Progenitor cell of endocrine pancreas (in vitro differentiated cells): ENCODE data around the gene CPB2. TPM values are rescaled to one million over a fixed set of nuclear protein-coding genes. Genes with fewer than 3 reads are reported as not detected.

Experiments
- DNase-seq: peaks from one replicate; pipeline ENCODE4 v3.0.0; 2021; ENCODE audit warnings: low spot score; ENCODE audit not compliant: unreplicated experiment
- H3K27ac Mint-ChIP-seq: 2 replicates; pipeline ENCODE4 v1.8.0; 2021; ENCODE audit warnings: mild to moderate bottlenecking, moderate library complexity, mixed read lengths
- H3K27me3 Mint-ChIP-seq: 2 replicates; pipeline ENCODE4 v1.8.0; 2021; ENCODE audit warnings: mixed read lengths
- H3K36me3 Mint-ChIP-seq: 2 replicates; pipeline ENCODE4 v1.8.0; 2022; ENCODE audit warnings: mixed read lengths; ENCODE audit not compliant: insufficient read depth
- H3K4me1 Mint-ChIP-seq: 2 replicates; pipeline ENCODE4 v1.8.0; 2021; ENCODE audit warnings: low read depth, mixed read lengths
- H3K4me3 Mint-ChIP-seq: 2 replicates; pipeline ENCODE4 v1.8.0; 2021; ENCODE audit warnings: low read depth, mild to moderate bottlenecking, moderate library complexity, mixed read lengths
- H3K9me3 Mint-ChIP-seq: 2 replicates; pipeline ENCODE4 v1.8.0; 2021; ENCODE audit warnings: low read depth, mixed read lengths
- CTCF ChIP-seq: fragments of 200-600 bp; sonication (generic); IDR thresholded peaks from one replicate; pipeline ENCODE4 v1.5.0; 2021; ENCODE audit warnings: antibody characterized with exemption, mild to moderate bottlenecking; ENCODE audit not compliant: unreplicated experiment
- total RNA-seq: library from RNA; stranded (reverse); gene quantifications from 2 replicates; pipeline ENCODE4 v1.2.1, GENCODE V29; 2021

The CPB2 gene
- total RNA-seq, 1 donor from 2014 or later: not detected

DNA sequence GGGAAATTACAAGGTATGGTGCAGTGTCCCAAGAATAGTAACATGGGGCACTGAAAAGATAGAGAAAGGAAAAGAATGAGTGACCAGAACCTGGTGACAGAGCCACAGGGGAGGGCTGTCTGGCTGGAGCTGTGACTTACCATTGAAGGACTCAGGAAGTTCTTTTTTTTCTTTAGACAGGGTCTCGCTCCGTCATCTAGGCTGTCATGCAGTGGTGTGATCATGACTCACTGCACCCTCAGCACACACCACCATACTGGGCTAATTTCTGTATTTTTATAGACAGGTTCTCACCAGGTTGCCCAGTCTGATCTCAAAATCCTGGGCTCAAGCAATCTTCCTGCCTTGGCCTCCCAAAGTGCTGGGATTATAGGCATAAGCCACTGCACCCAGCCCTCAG is 8.8 kb upstream of the CPB2 start:
- Mint-ChIP-seq H3K27me3 (peaks cover 7% of the 10 kb centered on the region), H3K36me3 (no peaks in the 10 kb centered on the region), H3K4me1 (peaks cover 4% of the 10 kb centered on the region), H3K27ac (no peak overlapping the region), H3K4me3 (no peak overlapping the region), H3K9me3 (no peaks in the 10 kb centered on the region)
- TF ChIP-seq CTCF: no peak
- DNase-seq: no peak

DNA sequence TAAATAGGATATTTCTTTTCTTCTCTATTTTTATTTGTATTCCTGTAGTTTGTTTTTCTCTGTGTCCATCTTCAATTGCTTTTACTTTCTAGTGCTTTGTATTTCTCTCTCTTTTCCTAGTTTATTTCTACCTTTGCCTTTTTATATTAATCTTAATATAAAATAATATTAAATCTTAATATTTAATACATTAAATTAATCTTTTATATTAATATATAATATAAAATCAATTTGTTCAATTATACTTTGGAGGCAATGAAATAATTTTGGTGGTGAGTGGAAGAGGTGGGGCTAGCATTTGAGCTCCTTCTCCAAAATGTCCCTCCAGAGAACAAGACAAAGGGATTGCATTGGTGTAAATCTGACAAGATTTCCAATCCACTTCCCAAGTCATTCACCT is 6.3 kb upstream of the CPB2 start:
- H3K9me3 Mint-ChIP-seq: no peaks in the 10 kb centered on the region
- peaks cover 7% of the 10 kb centered on the region for H3K27me3 Mint-ChIP-seq
- peaks cover 12% of the 10 kb centered on the region for H3K4me1 Mint-ChIP-seq
- no peak for TF ChIP-seq CTCF
- no peaks in the 10 kb centered on the region for H3K36me3 Mint-ChIP-seq
- DNase-seq: no peak
- H3K4me3 Mint-ChIP-seq: no peak overlapping the region
- H3K27ac Mint-ChIP-seq: no peak overlapping the region

- no peak for TF ChIP-seq CTCF
- Mint-ChIP-seq H3K27ac (no peak overlapping the region), H3K4me1 (peaks cover 18% of the 10 kb centered on the region), H3K36me3 (no peaks in the 10 kb centered on the region), H3K9me3 (no peaks in the 10 kb centered on the region), H3K4me3 (no peak overlapping the region), H3K27me3 (peaks cover 7% of the 10 kb centered on the region)
- no peak for DNase-seq
Observed at GRCh38 chr13:46109451-46109850, 4.6 kb upstream of the CPB2 start.

DNA sequence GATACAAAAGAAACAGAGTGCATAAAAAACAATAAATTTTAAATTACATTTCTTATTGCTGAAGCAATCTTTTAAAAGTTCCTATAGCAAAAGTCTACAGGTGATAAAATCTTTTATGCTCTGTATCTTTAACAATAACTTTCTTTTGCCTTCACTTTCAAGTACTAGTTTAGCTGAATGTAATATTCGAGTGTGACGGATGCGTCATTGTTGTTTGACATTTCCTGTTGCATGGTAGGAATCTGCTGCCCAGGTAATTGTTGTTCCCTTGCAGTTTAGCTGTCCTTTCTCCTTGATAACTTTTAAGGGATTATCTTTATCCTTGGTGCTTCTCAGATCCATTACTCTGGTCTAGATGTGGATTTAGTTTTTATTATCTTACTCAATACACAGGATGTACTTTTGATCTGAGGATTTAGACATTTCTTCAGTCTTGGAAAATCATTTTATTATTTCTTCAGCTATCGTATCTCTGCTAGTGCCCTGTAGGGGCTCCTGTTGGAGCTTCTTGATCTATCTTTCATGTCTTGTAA is 2.1 kb upstream of the CPB2 start:
- no peak overlapping the region for H3K4me3 Mint-ChIP-seq
- no peak for TF ChIP-seq CTCF
- peaks cover 4% of the 10 kb centered on the region for H3K9me3 Mint-ChIP-seq
- H3K27me3 Mint-ChIP-seq: peaks cover 4% of the 10 kb centered on the region
- peaks cover 19% of the 10 kb centered on the region for H3K4me1 Mint-ChIP-seq
- DNase-seq: no peak
- no peaks in the 10 kb centered on the region for H3K36me3 Mint-ChIP-seq
- H3K27ac Mint-ChIP-seq: no peak overlapping the region

GRCh38 chr13:46103037-46103436 is 1.8 kb downstream of the CPB2 start:
- DNase-seq: no peak
- Mint-ChIP-seq H3K9me3 (peaks cover 4% of the 10 kb centered on the region), H3K27ac (no peak overlapping the region), H3K4me3 (no peak overlapping the region), H3K27me3 (no peaks in the 10 kb centered on the region), H3K36me3 (no peaks in the 10 kb centered on the region), H3K4me1 (peaks cover 14% of the 10 kb centered on the region)
- no peak for TF ChIP-seq CTCF
